Fibroblast of skin of abdomen (primary cell): ENCODE data around the gene WDFY4. TPM values are rescaled to one million over a fixed set of nuclear protein-coding genes. Genes with fewer than 3 reads are reported as not detected.
"Not testable (repeated sequence)": the region's sequence is repeated elsewhere in the genome, so short reads cannot be mapped to it uniquely, and the experiment has no call there.

Experiments used
- DNase-seq: peaks from one replicate; pipeline ENCODE4 v3.0.0-alpha.2; 2013
- polyA plus RNA-seq, 2 experiments: library from polyadenylated mRNA; unstranded; fragments of 120-200 nt; gene quantifications; one replicate each; pipeline ENCODE4 v1.2.1, GENCODE V29; 2013; ENCODE audit not compliant: insufficient read length in 2 of 2

WDFY4 gene, protein sequence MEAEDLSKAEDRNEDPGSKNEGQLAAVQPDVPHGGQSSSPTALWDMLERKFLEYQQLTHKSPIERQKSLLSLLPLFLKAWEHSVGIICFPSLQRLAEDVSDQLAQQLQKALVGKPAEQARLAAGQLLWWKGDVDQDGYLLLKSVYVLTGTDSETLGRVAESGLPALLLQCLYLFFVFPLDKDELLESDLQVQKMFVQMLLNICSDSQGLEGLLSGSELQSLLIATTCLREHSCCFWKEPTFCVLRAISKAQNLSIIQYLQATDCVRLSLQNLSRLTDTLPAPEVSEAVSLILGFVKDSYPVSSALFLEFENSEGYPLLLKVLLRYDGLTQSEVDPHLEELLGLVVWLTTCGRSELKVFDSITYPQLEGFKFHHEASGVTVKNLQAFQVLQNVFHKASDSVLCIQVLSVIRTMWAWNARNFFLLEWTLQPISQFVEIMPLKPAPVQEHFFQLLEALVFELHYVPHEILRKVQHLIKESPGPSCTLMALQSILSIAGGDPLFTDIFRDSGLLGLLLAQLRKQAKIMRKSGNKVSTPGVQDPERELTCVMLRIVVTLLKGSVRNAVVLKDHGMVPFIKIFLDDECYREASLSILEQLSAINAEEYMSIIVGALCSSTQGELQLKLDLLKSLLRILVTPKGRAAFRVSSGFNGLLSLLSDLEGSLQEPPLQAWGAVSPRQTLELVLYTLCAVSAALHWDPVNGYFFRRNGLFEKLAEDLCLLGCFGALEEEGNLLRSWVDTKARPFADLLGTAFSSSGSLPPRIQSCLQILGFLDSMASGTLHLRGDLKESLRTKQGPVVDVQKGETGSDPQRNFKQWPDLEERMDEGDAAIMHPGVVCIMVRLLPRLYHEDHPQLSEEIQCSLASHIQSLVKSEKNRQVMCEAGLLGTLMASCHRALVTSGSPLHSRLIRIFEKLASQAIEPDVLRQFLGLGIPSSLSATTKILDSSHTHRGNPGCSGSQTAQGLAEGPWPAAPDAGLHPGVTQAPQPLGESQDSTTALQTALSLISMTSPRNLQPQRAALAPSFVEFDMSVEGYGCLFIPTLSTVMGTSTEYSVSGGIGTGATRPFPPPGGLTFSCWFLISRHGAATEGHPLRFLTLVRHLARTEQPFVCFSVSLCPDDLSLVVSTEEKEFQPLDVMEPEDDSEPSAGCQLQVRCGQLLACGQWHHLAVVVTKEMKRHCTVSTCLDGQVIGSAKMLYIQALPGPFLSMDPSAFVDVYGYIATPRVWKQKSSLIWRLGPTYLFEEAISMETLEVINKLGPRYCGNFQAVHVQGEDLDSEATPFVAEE (N-terminal part only)
- polyA plus RNA-seq (2013, experiment 1 of 2; ENCODE audit: insufficient read length), result not detected
- 0.01 TPM for polyA plus RNA-seq (2013, experiment 2 of 2; ENCODE audit: insufficient read length)

DNA sequence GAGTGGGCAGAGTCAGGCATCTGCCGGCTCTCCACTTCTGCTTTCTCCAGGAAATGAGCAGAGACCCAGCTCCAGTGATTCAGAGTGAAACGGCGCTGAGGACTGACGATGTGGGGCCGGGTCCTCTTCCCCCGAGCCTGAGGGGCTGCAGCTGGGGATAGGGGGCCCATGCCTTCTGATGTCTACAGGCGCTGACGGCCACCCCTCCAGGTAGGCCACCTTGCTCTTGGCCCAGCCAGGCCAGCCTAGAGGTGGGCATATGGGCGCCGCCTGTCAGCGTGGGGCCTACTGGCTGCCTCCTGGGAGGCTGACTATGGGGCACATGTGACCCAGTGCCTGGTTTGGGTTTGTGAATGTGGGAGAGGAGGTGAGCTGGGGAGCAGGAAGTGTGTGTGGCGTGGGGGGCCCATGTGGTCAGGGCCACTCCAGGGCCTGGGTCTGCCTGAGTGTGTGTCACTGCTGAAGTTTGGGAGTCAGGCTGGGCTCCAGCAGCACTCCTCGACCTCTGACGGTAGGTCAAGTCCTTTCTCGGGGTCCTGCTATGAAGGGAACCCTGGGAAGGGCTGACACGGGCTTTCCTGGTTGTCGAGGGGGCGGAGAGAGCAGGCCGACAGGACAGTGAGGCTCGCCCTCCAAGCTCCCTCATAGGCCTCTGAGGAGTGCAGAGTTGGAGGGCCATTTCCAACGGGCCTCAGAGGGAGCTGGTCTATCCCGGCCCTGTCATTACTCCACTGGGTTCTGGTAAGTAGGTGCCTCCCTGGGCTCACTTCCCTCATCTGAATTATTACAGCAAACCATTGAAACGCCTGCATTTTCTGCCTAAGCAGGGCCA, at the start of gene WDFY4:
WDFY4 (plus strand) TSS at position 82 of the 832 bp plus-strand sequence. CDS start 24,860 bp downstream, outside the sequence.
- DNase-seq, result no peak

DNA sequence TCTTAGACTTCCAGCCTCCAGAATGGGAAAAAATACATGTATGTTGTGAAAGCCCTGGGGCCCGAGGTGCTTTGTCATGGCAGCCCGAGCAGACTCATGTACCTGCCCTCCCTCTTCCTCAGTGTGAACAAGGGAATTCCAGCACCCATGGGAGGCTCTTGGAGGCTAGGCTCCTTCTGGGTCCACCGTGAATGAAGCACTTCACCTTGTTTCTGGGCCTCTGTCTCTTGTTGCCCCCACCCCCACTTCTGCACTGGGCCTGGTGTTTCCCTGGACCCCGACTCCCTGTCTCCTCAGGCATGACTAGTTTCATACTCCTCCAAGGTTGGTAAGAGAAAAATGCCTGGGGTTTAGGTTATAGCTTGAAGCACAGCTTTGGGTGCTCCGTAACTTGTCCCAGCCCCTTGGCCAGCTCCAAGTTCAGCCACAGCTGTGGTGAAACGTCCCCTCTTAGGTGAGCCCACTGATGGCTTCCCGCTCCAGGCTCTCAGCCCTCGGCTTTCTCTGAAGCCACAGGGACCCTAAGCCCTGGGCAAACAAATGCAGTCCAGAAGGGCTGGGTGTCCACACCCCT, 49.6 kb upstream of the WDFY4 start:
- DNase-seq, result no peak

DNA sequence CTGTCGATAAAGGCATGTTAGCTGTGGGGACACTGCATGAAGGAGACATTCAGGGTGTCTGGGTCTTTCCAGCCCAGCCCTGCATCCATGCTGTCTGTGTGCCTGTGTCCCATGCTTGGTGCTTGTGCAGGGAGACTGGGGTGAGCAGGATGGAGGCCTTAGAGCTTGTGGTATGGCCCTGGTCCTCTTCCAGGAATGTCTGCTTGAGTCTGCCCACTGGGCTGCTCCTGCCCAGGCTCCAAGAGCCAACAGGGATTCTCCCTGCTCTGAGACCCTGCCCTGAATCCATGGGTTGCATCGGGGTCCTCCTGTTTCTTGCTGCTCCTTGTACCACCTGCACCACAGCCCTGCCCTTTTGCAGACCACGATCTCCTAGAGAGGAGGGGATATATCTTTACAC, 48.4 kb upstream of the WDFY4 start:
- DNase-seq, result no peak

DNA sequence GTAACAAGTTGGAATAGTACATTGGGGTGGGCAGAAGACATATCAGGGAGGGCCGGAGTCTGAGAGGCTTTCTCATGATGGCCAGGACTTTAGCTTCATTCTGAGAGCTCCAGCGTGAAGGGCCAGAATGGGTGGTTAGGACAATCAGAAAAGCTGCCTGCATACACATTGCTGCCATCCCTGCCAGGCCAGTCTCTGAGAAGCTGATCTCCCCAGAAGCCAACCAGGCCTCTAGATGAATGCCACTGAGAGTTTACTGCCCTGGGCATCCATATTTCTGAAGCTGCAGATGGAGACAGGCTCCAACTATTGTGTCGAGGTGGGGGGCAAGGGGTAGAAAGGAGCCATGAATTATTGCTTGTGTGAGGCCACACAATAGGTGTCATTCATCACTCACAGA, 47.8 kb upstream of the WDFY4 start:
- no peak for DNase-seq

DNA sequence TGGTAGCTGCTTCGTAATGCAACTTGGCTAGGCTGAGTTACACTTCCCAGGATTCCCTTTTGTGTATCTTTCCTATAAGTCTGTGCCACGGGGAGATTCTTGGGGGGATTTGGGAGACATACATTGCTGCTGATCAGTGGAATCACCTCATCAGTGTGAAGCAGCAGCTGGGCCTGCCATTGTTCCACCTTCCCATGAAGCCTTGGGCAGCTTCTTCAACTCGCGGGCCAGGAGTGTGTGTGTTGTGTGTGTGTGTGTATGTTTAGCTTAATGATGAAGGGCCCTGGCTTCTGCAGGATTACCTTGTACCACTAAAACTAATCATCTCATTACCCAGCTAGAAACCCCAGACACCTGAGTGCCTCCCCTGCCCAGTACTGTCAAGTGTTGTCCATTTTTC, 46.5 kb upstream of the WDFY4 start:
- no peak for DNase-seq

DNA sequence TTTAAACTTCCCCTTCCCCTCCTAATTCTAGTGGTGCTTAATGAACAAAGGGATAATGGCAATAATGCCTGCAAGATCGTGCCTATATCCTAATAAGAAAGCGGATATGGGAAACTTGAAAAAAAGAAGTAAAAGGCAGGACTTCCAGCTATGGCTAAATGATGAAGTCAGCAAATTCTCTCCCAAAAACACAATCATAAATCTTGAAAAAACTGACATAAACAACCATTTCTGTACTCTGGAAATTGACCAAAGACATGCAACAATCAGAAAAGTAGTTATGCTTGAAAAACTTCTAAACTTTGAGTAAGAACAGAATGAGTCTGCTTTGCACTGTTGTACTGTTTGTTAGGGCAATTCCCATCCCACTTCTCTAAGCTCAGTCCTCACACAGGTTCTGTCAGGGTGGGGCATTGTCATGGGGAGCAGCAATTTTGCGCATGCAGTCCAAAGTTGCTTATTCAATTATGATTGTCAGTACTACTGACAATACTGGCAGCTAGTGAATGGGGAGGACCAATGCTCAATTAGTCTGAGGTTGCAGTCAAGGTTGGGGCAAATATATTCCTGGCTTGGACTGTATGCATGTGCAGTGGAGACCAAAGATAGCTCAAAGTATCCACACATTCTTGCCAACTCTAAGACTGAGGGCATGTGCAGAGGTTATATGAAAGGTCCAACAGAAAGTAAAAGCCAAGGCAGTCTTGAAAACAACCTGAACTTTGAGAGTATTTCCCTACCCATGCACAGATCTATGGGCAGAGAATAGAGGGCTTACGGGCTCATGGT, 45.7 kb upstream of the WDFY4 start:
- no peak for DNase-seq

DNA sequence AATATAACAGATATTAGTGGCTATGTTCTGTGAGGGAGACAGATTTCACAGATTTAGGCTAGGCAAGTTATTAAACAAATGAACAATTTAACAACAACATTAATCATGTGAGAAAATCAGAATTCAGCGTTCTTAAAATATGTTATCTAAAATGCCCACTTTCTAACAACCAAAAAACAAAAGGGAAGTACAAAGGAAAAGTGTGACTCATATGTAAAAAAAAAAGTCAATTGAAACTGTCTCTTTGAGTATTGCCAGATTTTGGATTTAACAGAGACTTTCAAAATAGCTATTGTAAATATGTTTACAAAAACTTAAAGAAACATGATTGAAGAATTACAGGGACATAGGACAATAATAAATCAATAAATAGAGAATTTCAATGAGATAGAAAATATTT, 45.0 kb upstream of the WDFY4 start:
- no peak for DNase-seq

DNA sequence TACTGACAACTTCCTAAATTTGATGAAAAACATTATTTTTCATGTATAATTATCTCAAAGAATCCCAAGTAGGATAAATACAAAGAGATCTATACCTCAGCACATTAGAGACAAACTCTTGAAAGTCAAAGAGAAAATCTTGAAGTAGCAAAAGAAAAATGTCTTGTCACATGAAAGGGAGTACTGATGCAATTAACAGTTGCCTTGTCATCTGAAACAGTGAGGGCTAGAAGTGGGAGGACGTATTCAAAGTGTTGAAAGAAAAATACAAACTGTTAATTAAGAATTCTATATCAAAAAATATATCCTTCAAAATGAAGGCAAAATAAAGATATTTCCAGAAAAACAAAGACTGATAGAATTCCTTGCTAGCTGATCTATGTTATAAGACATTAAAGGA, 44.3 kb upstream of the WDFY4 start:
- no peak for DNase-seq

DNA sequence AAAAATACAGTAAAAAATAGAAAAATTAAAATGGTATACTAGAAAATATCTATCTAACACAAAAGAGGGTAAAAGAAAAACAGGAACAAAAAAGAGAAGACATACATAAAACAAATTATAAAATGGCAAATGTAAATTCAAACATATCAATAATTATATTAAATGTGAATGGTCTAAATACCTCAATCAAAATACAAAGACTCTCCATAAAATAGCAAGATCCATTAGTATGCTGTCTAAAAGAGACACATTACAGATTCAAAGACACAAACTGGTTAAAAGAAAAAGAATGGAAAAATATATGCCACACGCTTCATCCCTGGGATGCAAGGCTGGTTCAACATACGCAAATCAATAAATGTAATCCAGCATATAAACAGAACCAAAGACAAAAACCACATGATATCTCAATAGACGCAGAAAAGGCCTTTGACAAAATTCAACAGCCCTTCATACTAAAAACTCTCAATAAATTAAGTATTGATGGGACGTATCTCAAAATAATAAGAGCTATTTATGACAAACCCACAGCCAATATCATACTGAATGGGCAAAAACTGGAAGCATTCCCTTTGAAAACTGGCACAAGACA, 43.5 kb upstream of the WDFY4 start:
- DNase-seq, result not testable (repeated sequence)

DNA sequence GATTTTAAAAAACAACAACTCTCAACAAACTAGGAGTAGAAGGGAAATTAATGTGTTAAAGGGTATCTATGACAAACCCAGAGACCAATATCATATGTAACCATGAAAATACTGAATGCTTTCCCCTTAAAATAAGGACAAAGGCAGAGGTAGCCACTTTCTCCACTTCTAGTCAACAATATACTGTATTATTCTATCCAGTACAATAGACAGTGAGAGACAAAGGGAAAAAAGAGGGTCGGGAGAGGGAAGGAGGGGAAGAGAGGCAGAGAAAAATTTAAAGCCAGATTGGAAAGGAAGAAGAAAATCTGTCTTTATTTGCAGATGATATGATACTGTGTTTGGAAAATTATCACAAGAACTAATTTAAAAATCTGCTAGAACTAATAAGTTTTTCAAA, 39.1 kb upstream of the WDFY4 start:
- no peak for DNase-seq

DNA sequence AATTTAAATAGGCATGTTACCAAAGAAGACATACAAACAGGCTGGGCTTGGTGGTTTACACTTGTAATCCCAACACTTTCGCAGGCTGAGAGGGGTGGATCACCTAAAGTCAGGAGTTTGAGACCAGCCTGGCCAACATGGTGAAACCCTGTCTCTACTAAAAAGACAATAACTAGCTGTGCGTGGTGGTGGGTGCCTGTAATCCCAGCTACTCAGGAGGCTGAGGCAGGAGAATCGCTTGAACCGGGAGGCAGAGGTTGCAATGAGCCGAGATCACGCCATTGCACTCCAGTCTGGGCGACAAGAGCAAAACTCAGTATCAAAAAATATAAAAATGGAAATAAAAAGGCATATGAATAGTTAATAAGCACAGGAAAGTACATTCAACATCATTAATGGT, 37.6 kb upstream of the WDFY4 start:
- not testable (repeated sequence) for DNase-seq

DNA sequence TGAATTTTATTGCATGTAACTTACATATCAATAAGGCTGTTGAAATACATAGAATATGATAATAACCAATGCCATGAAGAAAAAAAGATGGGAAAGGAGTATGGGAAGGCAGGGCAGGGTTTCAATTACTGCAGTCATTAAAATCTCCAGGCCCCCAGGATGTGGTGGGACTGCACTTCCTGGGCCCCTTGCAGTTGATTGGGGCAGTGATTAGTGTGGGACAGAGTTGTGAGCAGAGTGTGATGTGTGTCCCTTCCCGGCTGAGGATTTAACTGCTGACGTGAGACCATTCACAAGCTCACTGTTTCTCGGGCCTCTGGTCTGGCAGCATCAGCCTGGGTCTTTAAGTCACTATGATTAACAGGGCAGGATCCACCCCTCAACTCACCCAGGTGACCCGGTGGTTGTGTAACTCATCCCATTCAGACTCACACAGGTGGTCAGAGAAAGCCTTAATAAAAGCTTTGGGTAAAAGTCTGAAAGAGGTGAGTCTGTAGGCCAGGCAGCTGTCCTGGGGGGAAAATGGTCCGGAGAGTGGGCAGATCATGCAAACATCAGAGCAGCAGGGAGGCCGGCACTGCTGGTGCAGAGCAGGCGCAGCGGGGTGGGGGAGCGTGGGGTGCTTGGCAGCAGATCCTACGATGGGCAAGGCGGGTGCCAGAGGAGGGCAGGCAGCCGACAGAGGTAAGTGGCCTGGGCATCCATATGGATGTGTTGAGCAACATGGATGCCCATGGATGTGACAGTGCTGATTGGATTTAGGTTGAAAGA, 36.3 kb upstream of the WDFY4 start:
- DNase-seq, result no peak

DNA sequence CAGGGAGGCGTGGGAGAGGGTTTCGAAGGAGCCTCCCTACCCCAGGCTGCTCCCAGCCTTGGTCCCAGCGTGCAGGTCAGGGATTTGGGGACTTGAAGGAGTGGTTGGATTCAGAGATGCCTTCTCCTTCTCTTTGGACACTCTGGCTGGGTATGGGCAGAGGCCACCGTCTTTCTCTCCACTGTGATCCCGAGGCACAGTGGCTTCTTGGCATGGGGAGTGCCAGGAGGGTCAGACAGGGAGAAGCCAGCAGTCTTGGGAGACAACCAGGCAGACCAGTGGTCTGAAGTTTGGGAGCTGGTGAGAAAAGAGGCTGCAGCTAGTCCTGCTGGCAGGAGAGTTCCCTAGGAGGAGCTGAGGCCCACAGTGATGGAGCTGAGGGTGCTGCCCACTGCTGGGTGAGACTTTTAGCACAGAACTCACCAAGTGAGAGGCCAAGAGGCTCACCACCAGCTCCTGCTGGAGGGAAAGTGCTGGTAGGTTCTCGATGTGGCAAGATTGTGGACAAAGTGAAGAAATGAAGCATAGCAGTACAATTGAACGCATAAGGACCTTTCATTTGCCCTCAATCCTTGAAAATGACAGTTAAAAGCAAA, 35.2 kb upstream of the WDFY4 start:
- no peak for DNase-seq

DNA sequence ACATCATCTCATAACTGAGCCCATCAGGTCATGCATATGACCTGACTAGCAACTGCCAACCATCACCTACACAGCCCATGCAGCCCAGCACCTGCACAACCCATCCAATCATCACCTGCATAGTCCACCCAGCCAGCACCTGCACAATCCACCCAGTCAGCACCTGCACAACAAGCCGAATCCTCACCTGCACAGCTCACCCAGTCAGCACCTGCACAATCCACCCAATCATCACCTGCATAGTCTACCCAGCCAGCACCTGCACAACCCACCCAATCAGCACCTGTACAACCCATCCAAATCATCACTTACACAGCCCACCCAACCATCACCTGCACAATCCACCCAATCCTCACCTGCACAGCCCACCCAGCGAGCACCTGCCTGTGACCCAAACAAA, 33.4 kb upstream of the WDFY4 start:
- DNase-seq, result no peak

DNA sequence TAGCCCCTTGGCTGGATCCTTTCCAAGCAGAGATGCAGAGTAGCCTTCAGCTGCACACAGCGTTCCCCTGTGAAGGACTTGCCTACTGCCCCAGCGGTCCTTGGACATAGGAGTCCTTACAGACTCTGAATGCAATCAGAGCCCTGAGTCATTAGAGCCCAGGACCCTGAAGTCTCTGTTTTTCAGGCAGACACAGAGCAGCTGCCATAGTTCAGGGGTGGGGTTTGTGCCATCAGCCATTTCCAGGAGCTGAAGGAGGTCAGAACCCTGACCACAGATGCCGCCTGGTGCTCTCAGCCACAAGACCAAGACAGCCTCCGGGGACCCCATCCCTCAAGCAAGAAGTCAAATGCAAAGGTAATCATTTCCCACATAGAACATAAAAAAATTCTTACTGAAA, 32.8 kb upstream of the WDFY4 start:
- DNase-seq, result no peak

DNA sequence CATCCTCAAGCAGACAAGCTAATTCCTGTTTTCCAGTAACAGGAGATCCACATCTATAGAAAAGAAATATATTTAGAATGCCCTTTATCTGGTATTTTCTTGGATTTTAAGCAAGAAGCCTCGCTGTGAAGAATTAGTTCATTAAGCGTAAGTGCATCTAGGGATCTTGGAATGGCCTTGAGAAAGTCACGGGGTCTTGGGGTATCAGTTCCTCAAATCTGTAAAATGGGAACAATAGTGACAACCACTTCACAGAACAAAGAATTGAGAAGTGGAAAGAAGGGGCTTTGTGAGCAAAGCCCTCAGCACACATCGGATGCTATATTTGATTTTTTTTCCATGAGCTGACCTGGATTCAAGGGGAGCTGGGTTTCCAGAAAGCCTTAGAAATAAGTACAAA, 32.3 kb upstream of the WDFY4 start:
- DNase-seq, result no peak

DNA sequence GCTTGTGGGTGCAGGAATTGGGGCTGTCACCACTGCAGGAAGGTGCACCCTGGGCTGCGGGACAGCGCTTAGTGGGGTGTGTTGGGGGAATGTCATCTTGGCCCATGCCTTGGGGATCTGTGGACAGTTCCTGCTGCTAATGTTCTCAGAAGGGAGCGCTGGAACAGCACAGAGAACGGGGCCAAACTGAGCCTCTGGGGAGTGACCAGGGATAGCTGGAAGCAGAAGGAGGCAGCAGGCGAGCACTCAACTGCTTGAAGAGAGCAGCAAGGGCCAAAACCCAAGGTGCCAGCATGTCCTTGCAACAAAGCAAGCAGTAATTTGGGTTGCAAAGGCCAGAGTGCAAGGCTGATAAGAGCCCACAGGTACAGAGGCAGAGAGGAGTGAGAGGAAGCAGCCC, 31.3 kb upstream of the WDFY4 start:
- no peak for DNase-seq

DNA sequence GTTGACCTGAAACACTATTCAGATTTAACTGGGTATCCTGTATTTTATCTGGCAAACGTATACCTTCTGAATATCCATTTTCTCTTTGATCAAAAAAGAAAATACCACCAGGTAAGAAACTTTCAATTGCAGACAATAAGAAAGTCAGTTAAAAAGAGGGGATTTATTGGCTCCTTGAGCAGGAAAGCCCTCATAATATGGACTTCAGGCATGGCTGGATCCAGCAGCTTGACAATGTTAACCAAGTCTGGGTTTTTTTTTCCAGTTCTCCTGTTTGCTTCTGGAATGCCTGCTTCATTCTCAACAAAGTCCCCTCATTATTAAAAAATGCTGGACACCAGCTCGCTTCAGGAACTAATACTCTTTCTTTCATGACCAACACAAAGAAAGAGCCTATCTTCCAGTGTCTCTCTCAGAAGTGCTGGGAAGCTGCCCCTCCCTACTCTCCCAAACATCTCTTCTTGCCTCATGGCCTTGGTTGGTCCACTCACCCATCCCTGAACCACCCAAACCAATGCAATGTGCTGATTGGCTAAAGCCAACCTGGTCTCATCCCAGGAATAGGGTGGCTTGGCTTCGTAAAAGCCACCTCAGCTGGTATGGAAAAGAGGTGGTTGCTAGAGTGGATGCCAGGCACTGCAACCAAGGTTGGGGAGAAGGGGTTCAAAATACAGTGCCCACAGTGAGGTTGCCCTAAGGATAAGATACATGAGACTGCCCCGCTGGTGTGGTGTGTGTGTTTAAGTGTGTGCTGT, 30.6 kb upstream of the WDFY4 start:
- DNase-seq, result no peak
